Kidney (tissue), 14 donors: ENCODE data around the gene ARHGEF11. TPM values are rescaled to one million over a fixed set of nuclear protein-coding genes. Genes with fewer than 3 reads are reported as not detected.
A peak's percentile ranks its signal among the peaks of the same experiment; 100 is the strongest.

ENCODE experiments used
- DNase-seq, 5 donors: peaks; one replicate each; pipeline ENCODE4 v3.0.0-alpha.2; 2013 to 2020
- FAIRE-seq: peaks from 2 replicates; lab custom pipeline; 2012; peaks lifted over from hg19 to GRCh38; lab: Jason Lieb, UNC
- H3K27ac ChIP-seq, 2 donors: one replicate each; pipeline ENCODE4 v1.7.0; 2013; ENCODE audit warnings: low read depth in 2 of 2, low read length in 2 of 2, inconsistent platforms in 1 of 2
- H3K27me3 ChIP-seq: one replicate; pipeline ENCODE4 v1.7.1; 2013; ENCODE audit warnings: low read length, inconsistent platforms; ENCODE audit not compliant: control insufficient read depth, insufficient read depth
- H3K36me3 ChIP-seq, 3 donors: one replicate each; pipeline versions ENCODE4 v1.7.0 to v1.7.1; 2013; ENCODE audit warnings: low read length in 3 of 3, control low read depth in 1 of 3, inconsistent platforms in 1 of 3; ENCODE audit not compliant: insufficient read depth in 3 of 3, control insufficient read depth in 2 of 3
- H3K4me1 ChIP-seq, 3 donors: one replicate each; pipeline versions ENCODE4 v1.7.0 to v1.7.1; 2013; ENCODE audit warnings: low read length in 3 of 3, inconsistent platforms in 1 of 3, low read depth in 1 of 3; ENCODE audit not compliant: control insufficient read depth in 2 of 3, insufficient read depth in 2 of 3
- H3K4me3 ChIP-seq, 3 donors: one replicate each; pipeline versions ENCODE4 v1.7.0 to v1.8.1; 2013; ENCODE audit warnings: low read length in 3 of 3, control low read depth in 1 of 3, inconsistent platforms in 1 of 3
- H3K9ac ChIP-seq, 3 donors: one replicate each; pipeline versions ENCODE4 v1.7.0 to v1.7.1; 2013; ENCODE audit warnings: low read length in 3 of 3, control low read depth in 1 of 3, inconsistent platforms in 1 of 3
- H3K9me3 ChIP-seq, 3 donors: one replicate each; pipeline versions ENCODE4 v1.7.0 to v1.7.1; 2013; ENCODE audit warnings: low read length in 3 of 3, control low read depth in 1 of 3, inconsistent platforms in 1 of 3; ENCODE audit not compliant: control insufficient read depth in 2 of 3, insufficient read depth in 1 of 3
- intact Hi-C: fragments of 100-400 bp; cut with DNase I; formaldehyde crosslinking; loops from one replicate; pipeline ENCODE4 v1.11.1; 2022
- polyA plus RNA-seq: library from polyadenylated mRNA; stranded (reverse); fragments of 350-450 nt; fragmentation: Illumina TruSeq; extraction: RNeasy Lipid Tissue Mini Kit (QIAGEN cat#74804); gene quantifications from one replicate; pipeline ENCODE4 v1.2.3, GENCODE V29; 2014; ENCODE audit warnings: low read depth, low replicate concordance; ENCODE audit not compliant: insufficient read depth
- total RNA-seq: library from RNA; stranded (reverse); fragmentation: NEBNext Ultra II Directional; extraction: Animal tissue kit (Norgen Biotek cat#: 25700); gene quantifications from one replicate; pipeline ENCODE4 v1.2.1, GENCODE V29; 2021
- TF ChIP-seq, protein P1 (sequence below): IDR thresholded peaks from 3 replicates; pipeline ENCODE4 v1.5.1; 2012; ENCODE audit warnings: mild to moderate bottlenecking, moderate library complexity, borderline replicate concordance; ENCODE audit not compliant: insufficient read depth; ENCODE audit errors: extremely low read depth
- donor health status: control.
- donor health status: control.
- donor health status: control.
- donor health status: control.
- donor health status: control.
- donor health status: DM: yes; HTN: yes; CAD: no.
- donor health status: Normal renal cell carcinoma (clear cell type).

ARHGEF11 gene
- total and polyA plus RNA-seq, 2 donors from 2014 or later = 8.8 to 36.4 TPM

DNA sequence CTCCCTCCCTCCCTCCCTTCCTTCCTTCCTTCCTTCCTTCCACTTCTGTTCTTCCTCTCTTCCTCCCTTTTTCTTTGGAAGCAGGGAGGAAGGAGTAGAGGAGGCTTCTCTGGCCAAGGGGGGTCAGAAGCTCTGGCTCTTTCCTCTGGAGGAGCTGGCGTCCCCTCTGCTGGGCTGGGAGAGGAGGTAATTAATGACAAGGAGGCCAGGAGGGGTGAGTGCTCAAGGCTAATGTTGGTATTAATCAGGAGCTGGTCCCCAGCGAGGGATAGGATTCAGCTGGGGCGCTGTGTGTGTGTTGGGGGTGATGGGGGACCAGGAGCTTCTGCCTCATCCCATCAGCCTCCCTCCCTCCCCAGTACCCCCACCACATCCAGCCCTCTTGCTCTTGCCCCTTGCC lies 158.2 kb downstream of the ARHGEF11 start:
- no peak overlapping the region for H3K9ac ChIP-seq
- TF ChIP-seq, protein P1, sequence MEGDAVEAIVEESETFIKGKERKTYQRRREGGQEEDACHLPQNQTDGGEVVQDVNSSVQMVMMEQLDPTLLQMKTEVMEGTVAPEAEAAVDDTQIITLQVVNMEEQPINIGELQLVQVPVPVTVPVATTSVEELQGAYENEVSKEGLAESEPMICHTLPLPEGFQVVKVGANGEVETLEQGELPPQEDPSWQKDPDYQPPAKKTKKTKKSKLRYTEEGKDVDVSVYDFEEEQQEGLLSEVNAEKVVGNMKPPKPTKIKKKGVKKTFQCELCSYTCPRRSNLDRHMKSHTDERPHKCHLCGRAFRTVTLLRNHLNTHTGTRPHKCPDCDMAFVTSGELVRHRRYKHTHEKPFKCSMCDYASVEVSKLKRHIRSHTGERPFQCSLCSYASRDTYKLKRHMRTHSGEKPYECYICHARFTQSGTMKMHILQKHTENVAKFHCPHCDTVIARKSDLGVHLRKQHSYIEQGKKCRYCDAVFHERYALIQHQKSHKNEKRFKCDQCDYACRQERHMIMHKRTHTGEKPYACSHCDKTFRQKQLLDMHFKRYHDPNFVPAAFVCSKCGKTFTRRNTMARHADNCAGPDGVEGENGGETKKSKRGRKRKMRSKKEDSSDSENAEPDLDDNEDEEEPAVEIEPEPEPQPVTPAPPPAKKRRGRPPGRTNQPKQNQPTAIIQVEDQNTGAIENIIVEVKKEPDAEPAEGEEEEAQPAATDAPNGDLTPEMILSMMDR = no peak
- H3K4me3 ChIP-seq = no peak overlapping the region
- peaks cover 0 to 3% (median 0%) of the 10 kb centered on the region in 3 donors for H3K4me1 ChIP-seq
- no peak for FAIRE-seq
- H3K27me3 ChIP-seq = no peaks in the 10 kb centered on the region
- H3K9me3 ChIP-seq = no peaks in the 10 kb centered on the region
- peak in 2 of 5 donors; percentile 62 to 79 for DNase-seq
- intact Hi-C loops = no loop called here
- no peak overlapping the region for H3K27ac ChIP-seq
- H3K36me3 ChIP-seq = no peaks in the 10 kb centered on the region

DNA sequence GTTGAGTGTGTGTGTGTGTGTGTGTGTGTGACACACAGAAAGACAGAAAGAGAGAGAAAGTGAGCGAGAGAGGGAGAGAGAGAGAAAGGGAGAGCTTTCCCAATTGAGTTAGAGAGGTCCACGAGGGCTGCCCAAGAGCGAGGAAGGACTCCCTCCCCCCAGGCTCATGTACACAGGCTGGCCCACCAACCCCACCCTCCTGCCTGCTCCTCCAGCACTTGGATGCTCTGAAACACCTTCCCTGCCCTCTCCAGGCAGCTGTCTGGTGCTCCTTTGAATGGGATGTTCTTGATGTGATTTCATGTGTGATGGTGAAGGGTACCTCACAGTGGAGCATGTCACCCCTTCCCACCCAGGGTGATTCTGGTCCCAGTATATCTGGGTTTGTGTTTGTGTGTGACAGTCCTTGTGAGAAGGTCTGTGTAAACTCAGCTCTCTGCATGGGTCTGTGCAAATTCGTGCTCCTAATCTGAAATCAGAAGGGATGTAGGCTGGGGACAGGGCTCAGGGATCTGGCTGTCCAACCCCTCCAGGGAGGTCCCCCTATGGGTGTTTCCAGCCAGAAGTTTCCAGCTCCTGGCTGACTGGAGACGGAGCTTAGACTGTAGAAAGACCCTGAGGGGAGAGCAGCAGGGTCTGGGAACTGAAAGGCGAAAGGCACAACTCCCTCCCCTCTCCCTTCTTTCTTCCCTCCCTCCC lies 158.8 kb downstream of the ARHGEF11 start:
- Histone ChIP-seq H3K27ac (no peak overlapping the region), H3K9me3 (no peaks in the 10 kb centered on the region), H3K4me3 (no peak overlapping the region), H3K27me3 (no peaks in the 10 kb centered on the region), H3K36me3 (no peaks in the 10 kb centered on the region), H3K9ac (no peak overlapping the region), H3K4me1 (no peaks in the 10 kb centered on the region)
- TF ChIP-seq, protein P1 = no peak
- FAIRE-seq (no peak), DNase-seq (no peak)
- intact Hi-C loops = no loop called here

DNA sequence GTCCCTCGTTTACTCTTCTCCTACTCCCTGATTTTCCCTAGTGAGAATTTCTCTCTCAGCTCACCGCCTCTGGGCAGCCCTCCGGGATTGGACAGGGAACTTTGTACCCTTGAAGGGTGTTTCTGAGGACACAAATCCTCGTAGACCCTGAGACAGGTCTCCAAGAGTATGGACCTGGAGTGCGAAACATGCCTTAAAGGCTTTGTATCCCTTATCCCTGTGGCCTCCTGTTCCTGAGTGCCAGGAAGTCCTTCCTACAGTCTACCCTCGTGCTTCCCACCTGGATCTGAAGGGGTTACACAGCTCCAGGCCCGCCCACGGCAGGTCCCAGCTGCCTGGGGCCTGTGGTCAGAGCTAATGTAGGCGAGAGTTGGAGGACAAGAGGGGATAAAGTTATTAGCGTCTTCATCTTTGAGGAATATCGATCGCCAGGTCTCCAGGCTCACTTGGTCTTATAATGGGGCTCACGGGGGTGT lies 159.6 kb downstream of the ARHGEF11 start:
- intact Hi-C loops = no loop called here
- no peak for DNase-seq
- no peaks in the 10 kb centered on the region for H3K9me3 ChIP-seq

More for the DNA sequence above, 159.6 kb downstream of the ARHGEF11 start:
- Histone ChIP-seq H3K27me3 (no peaks in the 10 kb centered on the region), H3K9ac (no peak overlapping the region), H3K36me3 (no peaks in the 10 kb centered on the region), H3K4me3 (no peak overlapping the region), H3K27ac (no peak overlapping the region), H3K4me1 (no peaks in the 10 kb centered on the region)
- TF ChIP-seq, protein P1 = no peak
- no peak for FAIRE-seq
